Vagina (tissue), 2 donors: ENCODE measurements around the gene CDK14. TPM values are rescaled to one million over a fixed set of nuclear protein-coding genes. Genes with fewer than 3 reads are reported as not detected.

Source experiments
- DNase-seq, 2 donors: peaks; one replicate each; pipeline ENCODE4 v3.0.0-alpha.2; 2017; ENCODE audit errors: extremely low spot score in 2 of 2
- H3K27ac ChIP-seq: fragments of 200-600 bp; sonication (generic); one replicate; pipeline ENCODE4 v1.5.1; 2019
- H3K27me3 ChIP-seq: fragments of 200-600 bp; sonication (generic); one replicate; pipeline ENCODE4 v1.5.1; 2019
- H3K36me3 ChIP-seq, 2 donors: fragments of 200-600 bp; sonication (generic); one replicate each; pipeline ENCODE4 v1.5.1; 2017 to 2019
- H3K4me1 ChIP-seq: fragments of 200-600 bp; sonication (generic); one replicate; pipeline ENCODE4 v1.5.1; 2019
- H3K4me3 ChIP-seq, 2 donors: fragments of 200-600 bp; sonication (generic); 1 replicate in 1 of 2; 2 replicates in 1 of 2; pipeline ENCODE4 v1.5.1; 2016 to 2019
- H3K9me3 ChIP-seq: fragments of 200-600 bp; sonication (generic); one replicate; pipeline ENCODE4 v1.5.1; 2019
- POLR2A ChIP-seq, 2 donors: fragments of 450-650 bp; IDR thresholded peaks; one replicate each; pipeline ENCODE4 v1.6.1; 2017; ENCODE audit warnings: antibody characterized with exemption in 2 of 2, mild to moderate bottlenecking in 2 of 2, moderate library complexity in 2 of 2
- POLR2AphosphoS5 ChIP-seq, 2 donors: sonication (generic); formaldehyde crosslinking; IDR thresholded peaks; one replicate each; pipeline ENCODE4 v1.9.0; 2017; ENCODE audit warnings: antibody characterized with exemption in 2 of 2, mild to moderate bottlenecking in 2 of 2, low read depth in 1 of 2; ENCODE audit not compliant: insufficient read depth in 1 of 2
- intact Hi-C: fragments of 100-400 bp; cut with DNase I; formaldehyde crosslinking; loops from one replicate; pipeline ENCODE4 v1.15.1; 2023
- total RNA-seq: library from RNA; depleted of rRNA; stranded (reverse); fragments of >200 nt; gene quantifications from one replicate; pipeline ENCODE4 v1.2.3, GENCODE V29; 2016
- TF ChIP-seq, protein P1 (sequence below), 3 experiments: fragments of 450-650 bp in 2 of 3; fragments of 200-600 bp in 1 of 3; sonication (generic) in 1 of 3; IDR thresholded peaks; one replicate each; pipeline ENCODE4 v1.5.1; 2017 to 2019; ENCODE audit warnings: antibody characterized with exemption in 3 of 3, mild to moderate bottlenecking in 2 of 3, moderate library complexity in 2 of 3

CDK14 gene
- total RNA-seq, 1 donor from 2014 or later: 21.6 TPM

DNA sequence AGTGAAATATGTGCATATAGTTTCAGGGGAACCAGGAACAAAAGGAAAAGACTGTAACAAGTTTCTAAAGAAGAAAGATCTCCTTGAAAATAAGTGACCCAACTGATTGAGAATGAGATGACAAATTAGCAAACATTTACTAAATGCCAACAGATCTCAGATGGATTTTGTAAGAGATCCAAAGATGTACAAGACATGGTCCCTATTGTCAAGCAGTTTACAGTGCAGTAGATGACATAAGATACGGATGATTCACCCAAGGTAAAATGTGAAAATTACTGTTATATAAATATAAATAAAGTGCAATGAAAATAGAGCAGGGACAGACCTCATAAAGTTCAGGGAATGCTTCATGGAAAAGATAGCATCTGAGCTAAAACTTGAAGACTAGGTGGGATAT is 546.6 kb downstream of the CDK14 start:
- no peak overlapping the region for H3K4me3 ChIP-seq
- TF ChIP-seq, protein P1, sequence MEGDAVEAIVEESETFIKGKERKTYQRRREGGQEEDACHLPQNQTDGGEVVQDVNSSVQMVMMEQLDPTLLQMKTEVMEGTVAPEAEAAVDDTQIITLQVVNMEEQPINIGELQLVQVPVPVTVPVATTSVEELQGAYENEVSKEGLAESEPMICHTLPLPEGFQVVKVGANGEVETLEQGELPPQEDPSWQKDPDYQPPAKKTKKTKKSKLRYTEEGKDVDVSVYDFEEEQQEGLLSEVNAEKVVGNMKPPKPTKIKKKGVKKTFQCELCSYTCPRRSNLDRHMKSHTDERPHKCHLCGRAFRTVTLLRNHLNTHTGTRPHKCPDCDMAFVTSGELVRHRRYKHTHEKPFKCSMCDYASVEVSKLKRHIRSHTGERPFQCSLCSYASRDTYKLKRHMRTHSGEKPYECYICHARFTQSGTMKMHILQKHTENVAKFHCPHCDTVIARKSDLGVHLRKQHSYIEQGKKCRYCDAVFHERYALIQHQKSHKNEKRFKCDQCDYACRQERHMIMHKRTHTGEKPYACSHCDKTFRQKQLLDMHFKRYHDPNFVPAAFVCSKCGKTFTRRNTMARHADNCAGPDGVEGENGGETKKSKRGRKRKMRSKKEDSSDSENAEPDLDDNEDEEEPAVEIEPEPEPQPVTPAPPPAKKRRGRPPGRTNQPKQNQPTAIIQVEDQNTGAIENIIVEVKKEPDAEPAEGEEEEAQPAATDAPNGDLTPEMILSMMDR (IDR thresholded peaks at IDR 0.05): no peak
- TF ChIP-seq POLR2AphosphoS5 (IDR thresholded peaks at IDR 0.05; ENCODE audit: insufficient read depth in 1 of 2, low read depth in 1 of 2): no peak
- no peak for TF ChIP-seq POLR2A (IDR thresholded peaks at IDR 0.05)
- intact Hi-C loops: no loop called here
- no peaks in the 10 kb centered on the region for H3K27me3 ChIP-seq
- H3K4me1 ChIP-seq: no peaks in the 10 kb centered on the region
- no peak for DNase-seq
- no peaks in the 10 kb centered on the region for H3K36me3 ChIP-seq
- no peak overlapping the region for H3K27ac ChIP-seq
- H3K9me3 ChIP-seq: no peaks in the 10 kb centered on the region

DNA sequence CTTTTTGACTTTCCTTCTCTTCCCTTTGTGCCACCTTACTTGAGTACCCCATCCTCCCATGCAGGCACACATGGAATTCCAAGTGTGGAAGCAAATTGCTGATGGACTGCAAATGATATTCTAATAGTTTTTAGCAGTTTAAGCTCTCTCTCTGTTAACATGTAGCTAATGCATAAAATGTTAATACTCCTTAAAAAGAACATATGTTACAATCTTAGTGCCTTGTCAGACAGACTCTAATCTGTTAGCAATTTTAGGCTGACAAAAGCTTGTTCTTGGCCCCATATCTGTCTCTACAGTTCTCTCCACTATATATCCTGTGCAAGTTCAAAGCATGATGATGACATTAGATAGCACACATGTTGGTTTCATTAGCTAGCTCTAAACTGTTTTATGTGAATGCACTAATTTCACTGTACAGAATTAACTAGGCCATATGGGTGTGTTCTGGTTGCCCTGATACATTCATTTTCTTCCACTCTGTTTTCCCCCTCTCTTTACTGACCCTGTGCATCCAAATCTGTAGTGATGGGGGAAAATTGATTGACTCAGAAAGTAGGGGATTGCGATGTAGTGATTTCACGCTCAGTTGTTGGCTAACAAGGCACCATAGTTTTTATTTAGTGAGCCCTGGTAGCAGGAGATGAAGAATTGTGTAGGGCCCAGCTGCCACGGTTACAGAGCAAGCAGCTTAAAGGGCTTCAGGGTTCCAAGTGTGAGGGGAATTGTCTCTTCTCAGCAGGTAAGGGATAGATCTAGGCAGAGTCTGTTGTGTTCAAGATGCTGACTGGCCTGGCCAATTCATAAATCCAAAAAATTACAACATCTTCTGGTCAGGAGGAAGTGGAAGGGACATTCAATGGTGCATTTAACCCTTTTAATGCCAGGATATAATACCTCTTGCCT is 553.5 kb downstream of the CDK14 start:
- TF ChIP-seq, protein P1 (IDR thresholded peaks at IDR 0.05): no peak
- no peak for TF ChIP-seq POLR2AphosphoS5 (IDR thresholded peaks at IDR 0.05; ENCODE audit: insufficient read depth in 1 of 2, low read depth in 1 of 2)
- TF ChIP-seq POLR2A (IDR thresholded peaks at IDR 0.05): no peak
- no peak overlapping the region for H3K27ac ChIP-seq
- no peak for DNase-seq
- H3K36me3 ChIP-seq: no peaks in the 10 kb centered on the region
- no peaks in the 10 kb centered on the region for H3K9me3 ChIP-seq
- H3K4me3 ChIP-seq: no peak overlapping the region
- no peaks in the 10 kb centered on the region for H3K4me1 ChIP-seq
- intact Hi-C loops: no loop called here
- no peaks in the 10 kb centered on the region for H3K27me3 ChIP-seq

DNA sequence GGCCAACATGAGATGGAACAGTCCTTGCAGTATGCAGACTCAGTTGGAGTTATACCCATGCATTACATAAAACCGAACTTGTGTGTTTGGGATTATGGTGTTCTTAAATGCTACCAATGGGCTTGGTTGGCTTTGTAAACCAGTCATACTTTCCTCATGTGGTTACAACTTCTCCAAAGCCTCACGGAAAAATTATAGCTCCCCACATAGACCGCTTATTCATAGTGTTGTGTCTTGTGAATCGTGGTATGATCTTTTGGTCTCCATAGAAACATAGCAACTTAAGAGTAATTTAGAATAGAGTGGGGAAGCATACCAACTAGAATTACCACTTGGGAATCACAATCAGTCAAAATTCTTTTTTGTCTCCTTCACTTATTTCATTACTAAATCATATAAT is 555.8 kb downstream of the CDK14 start:
- TF ChIP-seq, protein P1 (IDR thresholded peaks at IDR 0.05): no peak
- TF ChIP-seq POLR2A (IDR thresholded peaks at IDR 0.05): no peak
- TF ChIP-seq POLR2AphosphoS5 (IDR thresholded peaks at IDR 0.05; ENCODE audit: insufficient read depth in 1 of 2, low read depth in 1 of 2): no peak
- DNase-seq: no peak
- Histone ChIP-seq H3K36me3 (no peaks in the 10 kb centered on the region), H3K4me3 (no peak overlapping the region), H3K9me3 (no peaks in the 10 kb centered on the region), H3K4me1 (no peaks in the 10 kb centered on the region), H3K27me3 (no peaks in the 10 kb centered on the region), H3K27ac (no peak overlapping the region)
- intact Hi-C loops: no loop called here

GRCh38 chr7:91156316-91157185 is 560.4 kb downstream of the CDK14 start:
- no peak for DNase-seq
- no peaks in the 10 kb centered on the region for H3K9me3 ChIP-seq
- no peak overlapping the region for H3K27ac ChIP-seq
- no peaks in the 10 kb centered on the region for H3K36me3 ChIP-seq
- no peaks in the 10 kb centered on the region for H3K4me1 ChIP-seq
- intact Hi-C loops: no loop called here
- TF ChIP-seq, protein P1 (IDR thresholded peaks at IDR 0.05): no peak
- no peak for TF ChIP-seq POLR2A (IDR thresholded peaks at IDR 0.05)
- no peak for TF ChIP-seq POLR2AphosphoS5 (IDR thresholded peaks at IDR 0.05; ENCODE audit: insufficient read depth in 1 of 2, low read depth in 1 of 2)
- no peak overlapping the region for H3K4me3 ChIP-seq
- H3K27me3 ChIP-seq: no peaks in the 10 kb centered on the region
